OCI-LY7 (cell line): Measurements from ENCODE around the gene GALNT2. TPM values are rescaled to one million over a fixed set of nuclear protein-coding genes. Genes with fewer than 3 reads are reported as not detected.

Source experiments
- BruUV-seq: library from RNA; stranded (reverse); fragments of 400-500 nt; replicated peaks from 2 replicates; lab custom pipeline; 2021; lab: Mats Ljungman, UMichigan
- CTCF ChIA-PET: fragments of 300-600 bp; sonication (Branson Sonifier 250); formaldehyde crosslinking; loops from one replicate; lab custom pipeline; 2022; ENCODE audit warnings: antibody characterized with exemption; ENCODE audit not compliant: unreplicated experiment; lab: Charles Lee
- POLR2A ChIA-PET: fragments of 300-600 bp; sonication (Branson Sonifier 250); formaldehyde crosslinking; loops from one replicate; lab custom pipeline; 2022; ENCODE audit warnings: antibody characterized with exemption; lab: Charles Lee
- DNase-seq: peaks from one replicate; pipeline ENCODE4 v3.0.0-alpha.2; 2015; ENCODE audit warnings: low spot score
- H2AFZ ChIP-seq: fragments of 200-600 bp; sonication (generic), shearing (Covaris generic); 2 replicates; pipeline ENCODE4 v1.6.1; 2014; ENCODE audit warnings: mild to moderate bottlenecking, antibody characterized with exemption, low read length, moderate library complexity
- H3K27ac ChIP-seq: fragments of 200-600 bp; sonication (generic); 2 replicates; pipeline ENCODE4 v1.5.1; 2014; ENCODE audit warnings: mixed run types, low read depth, mild to moderate bottlenecking, moderate library complexity, low read length, inconsistent platforms; ENCODE audit not compliant: poor library complexity, severe bottlenecking
- H3K36me3 ChIP-seq: fragments of 200-600 bp; sonication (generic); 2 replicates; pipeline ENCODE4 v1.6.1; 2014; ENCODE audit warnings: mild to moderate bottlenecking, antibody characterized with exemption, low read length, moderate library complexity, mixed read lengths; ENCODE audit not compliant: insufficient read depth
- H3K4me1 ChIP-seq: fragments of 200-600 bp; sonication (generic); 2 replicates; pipeline ENCODE4 v1.5.1; 2014; ENCODE audit warnings: mild to moderate bottlenecking, low read length; ENCODE audit not compliant: insufficient read depth, poor library complexity, severe bottlenecking
- H3K4me2 ChIP-seq: fragments of 200-600 bp; sonication (generic); 2 replicates; pipeline ENCODE4 v1.6.1; 2014; ENCODE audit warnings: mild to moderate bottlenecking, low read length
- H3K4me3 ChIP-seq: fragments of 200-600 bp; sonication (generic); 2 replicates; pipeline ENCODE4 v1.5.1; 2014; ENCODE audit warnings: mild to moderate bottlenecking, low read depth, low read length; ENCODE audit not compliant: poor library complexity, severe bottlenecking
- H3K79me2 ChIP-seq: fragments of 200-600 bp; sonication (generic); 2 replicates; pipeline ENCODE4 v1.6.1; 2016; ENCODE audit warnings: low read depth, mild to moderate bottlenecking, low read length, moderate library complexity, mixed read lengths; ENCODE audit not compliant: insufficient read depth
- H3K9me2 ChIP-seq: fragments of 200-600 bp; sonication (generic); 2 replicates; pipeline ENCODE4 v1.6.1; 2016; ENCODE audit warnings: mild to moderate bottlenecking, low read length, mixed read lengths; ENCODE audit not compliant: insufficient read depth
- H3K9me3 ChIP-seq: fragments of 200-600 bp; sonication (generic); 2 replicates; pipeline ENCODE4 v1.6.1; 2014; ENCODE audit warnings: mild to moderate bottlenecking, mixed run types, low read length, mixed read lengths
- H4K20me1 ChIP-seq: fragments of 200-600 bp; sonication (generic); 2 replicates; pipeline ENCODE4 v1.6.1; 2014; ENCODE audit warnings: mild to moderate bottlenecking, antibody characterized with exemption, low read length, moderate library complexity, mixed read lengths; ENCODE audit not compliant: insufficient read depth
- EZH2phosphoT487 ChIP-seq: fragments of 200-600 bp; sonication (generic); IDR thresholded peaks from 2 replicates; pipeline ENCODE4 v1.6.1; 2018; ENCODE audit warnings: low read depth, borderline replicate concordance, mild to moderate bottlenecking, mixed run types, antibody characterized with exemption, low read length, moderate library complexity, mixed read lengths
- intact Hi-C: fragments of 100-400 bp; cut with micrococcal nuclease; formaldehyde crosslinking; loops from one replicate; pipeline ENCODE4 v1.10.0; 2022; ENCODE audit not compliant: unreplicated experiment
- total RNA-seq, 2 experiments: library from RNA; depleted of rRNA in 1 of 2; stranded (reverse); fragments of >200 nt in 1 of 2; shearing (Covaris generic) in 1 of 2; gene quantifications; 2 replicates each; pipeline ENCODE4 v1.2.3, GENCODE V29; 2014 to 2022
- TF ChIP-seq, protein P1 (sequence below): fragments of 200-600 bp; sonication (generic); conservative IDR thresholded peaks from 2 replicates; pipeline ENCODE4 v1.5.1; 2014; ENCODE audit warnings: mild to moderate bottlenecking, antibody characterized with exemption, low read length, moderate library complexity, mixed read lengths

The GALNT2 gene
- total RNA-seq, 2 experiments from 2014 or later = 29.9 to 67.3 TPM

DNA sequence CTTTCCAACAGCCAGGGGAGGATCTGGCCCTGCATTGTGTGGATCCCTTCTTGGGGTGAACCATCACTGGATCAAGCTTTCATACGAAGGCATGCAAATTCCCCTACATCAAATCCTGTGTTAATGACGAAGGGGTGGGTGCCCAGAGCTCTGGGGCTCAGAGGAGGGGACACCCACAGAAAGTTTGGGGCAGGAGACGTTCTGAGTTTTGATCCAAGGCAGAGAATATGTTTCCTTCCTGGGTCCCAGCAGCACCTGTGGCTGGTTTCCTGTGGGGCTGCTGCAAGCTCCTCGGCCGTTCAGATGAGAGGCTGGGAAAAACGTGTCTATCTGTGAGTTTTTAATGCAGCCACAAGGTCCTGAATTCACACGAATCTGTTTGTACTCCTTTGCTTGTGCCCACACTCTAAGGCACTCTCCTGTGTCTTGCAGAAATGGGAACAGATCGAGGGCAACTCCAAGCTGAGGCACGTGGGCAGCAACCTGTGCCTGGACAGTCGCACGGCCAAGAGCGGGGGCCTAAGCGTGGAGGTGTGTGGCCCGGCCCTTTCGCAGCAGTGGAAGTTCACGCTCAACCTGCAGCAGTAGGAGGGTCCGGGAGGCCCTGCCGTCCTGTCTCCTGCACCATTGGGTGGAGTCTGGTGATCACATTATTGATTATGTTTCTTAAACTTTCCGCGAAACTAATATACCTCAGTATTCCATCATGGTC, 212.0 kb downstream of the GALNT2 start:
- Histone ChIP-seq H3K4me3 (no peak overlapping the region), H3K9me2 (no peaks in the 10 kb centered on the region), H2AFZ (no peak overlapping the region), H3K4me1 (peaks cover 44% of the 10 kb centered on the region), H4K20me1 (no peaks in the 10 kb centered on the region), H3K27ac (no peak overlapping the region), H3K36me3 (peaks cover 34% of the 10 kb centered on the region), H3K9me3 (no peaks in the 10 kb centered on the region), H3K79me2 (no peaks in the 10 kb centered on the region), H3K4me2 (no peak overlapping the region; the same call in 1 of the 2 replicates)
- POLR2A ChIA-PET = no interaction called here
- intact Hi-C loops = no loop called here
- CTCF ChIA-PET = interaction anchor here (0.6 kb wide), 1 partner anchor 16 kb away, joined by 4 read pairs; no protein-coding TSS in a partner anchor
- DNase-seq = no peak
- TF ChIP-seq, protein P1, sequence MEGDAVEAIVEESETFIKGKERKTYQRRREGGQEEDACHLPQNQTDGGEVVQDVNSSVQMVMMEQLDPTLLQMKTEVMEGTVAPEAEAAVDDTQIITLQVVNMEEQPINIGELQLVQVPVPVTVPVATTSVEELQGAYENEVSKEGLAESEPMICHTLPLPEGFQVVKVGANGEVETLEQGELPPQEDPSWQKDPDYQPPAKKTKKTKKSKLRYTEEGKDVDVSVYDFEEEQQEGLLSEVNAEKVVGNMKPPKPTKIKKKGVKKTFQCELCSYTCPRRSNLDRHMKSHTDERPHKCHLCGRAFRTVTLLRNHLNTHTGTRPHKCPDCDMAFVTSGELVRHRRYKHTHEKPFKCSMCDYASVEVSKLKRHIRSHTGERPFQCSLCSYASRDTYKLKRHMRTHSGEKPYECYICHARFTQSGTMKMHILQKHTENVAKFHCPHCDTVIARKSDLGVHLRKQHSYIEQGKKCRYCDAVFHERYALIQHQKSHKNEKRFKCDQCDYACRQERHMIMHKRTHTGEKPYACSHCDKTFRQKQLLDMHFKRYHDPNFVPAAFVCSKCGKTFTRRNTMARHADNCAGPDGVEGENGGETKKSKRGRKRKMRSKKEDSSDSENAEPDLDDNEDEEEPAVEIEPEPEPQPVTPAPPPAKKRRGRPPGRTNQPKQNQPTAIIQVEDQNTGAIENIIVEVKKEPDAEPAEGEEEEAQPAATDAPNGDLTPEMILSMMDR = no peak
- TF ChIP-seq EZH2phosphoT487 = no peak
- no TSS peak for BruUV-seq

DNA sequence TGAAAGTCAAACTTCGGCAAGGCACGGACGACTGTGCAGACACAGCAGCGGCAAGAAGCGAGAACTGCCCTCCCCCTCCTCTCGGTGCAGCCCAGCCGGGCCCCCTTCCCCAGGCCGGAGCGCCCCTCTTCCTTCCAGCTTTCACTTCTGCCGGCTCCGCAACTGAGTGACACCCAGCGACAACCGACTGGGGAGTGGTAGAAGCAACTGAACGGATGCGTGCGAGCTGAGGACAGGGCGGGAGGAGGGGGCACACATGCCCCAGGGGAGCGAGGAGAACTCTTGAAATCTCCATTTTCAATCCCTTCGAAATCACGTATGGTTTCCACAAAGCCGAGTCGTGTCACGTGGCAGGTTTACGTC, 212.5 kb downstream of the GALNT2 start:
- BruUV-seq = no TSS peak
- Histone ChIP-seq H3K4me3 (no peak overlapping the region), H2AFZ (no peak overlapping the region), H3K79me2 (no peaks in the 10 kb centered on the region), H3K36me3 (peaks cover 30% of the 10 kb centered on the region), H3K9me2 (no peaks in the 10 kb centered on the region), H4K20me1 (no peaks in the 10 kb centered on the region), H3K27ac (no peak overlapping the region), H3K4me1 (peaks cover 44% of the 10 kb centered on the region), H3K4me2 (no peak overlapping the region), H3K9me3 (no peaks in the 10 kb centered on the region)
- DNase-seq = no peak
- ChIA-PET POLR2A (no interaction called here), CTCF (no interaction called here)
- TF ChIP-seq, protein P1 = no peak
- TF ChIP-seq EZH2phosphoT487 = no peak
- intact Hi-C loops = no loop called here
